K562 (cell line): Measurements from ENCODE around the gene TIPARP. TPM values are rescaled to one million over a fixed set of nuclear protein-coding genes. Genes with fewer than 3 reads are reported as not detected.

ENCODE experiments used
- ATAC-seq: fragments of 200-7000 bp; cut with Tn5 transposase; 3 replicates; pipeline ENCODE4 v1.9.1; 2020; ENCODE audit warnings: moderate library complexity
- BruUV-seq: library from RNA; stranded (reverse); fragments of 400-500 nt; replicated peaks from 2 replicates; lab custom pipeline; 2021; lab: Mats Ljungman, UMichigan
- CTCF ChIA-PET: fragments of 300-600 bp; formaldehyde crosslinking; extraction: SDS; loops from one replicate; lab custom pipeline; 2021; ENCODE audit warnings: low intra/inter-chr PET ratio; lab: Yijun Ruan, JAX
- POLR2A ChIA-PET: fragments of 300-600, 350-650 bp; sonication (Branson Sonifier 250); formaldehyde crosslinking; extraction: SDS; loops from one replicate; lab custom pipeline; 2021; ENCODE audit warnings: antibody characterized with exemption, inconsistent platforms; lab: Yijun Ruan, JAX
- DNase-seq, 4 experiments: peaks; one replicate each; pipeline versions ENCODE4 v3.0.0 to v3.0.0-alpha.2; 2011 to 2018; ENCODE audit warnings: low spot score in 3 of 4, mixed read lengths in 3 of 4; ENCODE audit errors: extremely low read depth in 1 of 4
- FAIRE-seq: peaks from 2 replicates; lab custom pipeline; 2011; peaks lifted over from hg19 to GRCh38; lab: Jason Lieb, UNC
- H2AFZ ChIP-seq: 2 replicates; pipeline ENCODE4 v1.6.0; 2011; ENCODE audit warnings: low read depth, low read length, control low read depth, inconsistent platforms
- H3K27ac ChIP-seq: fragments of 200-600 bp; 3 replicates; pipeline ENCODE4 v1.8.0; 2011; ENCODE audit warnings: low read depth, mild to moderate bottlenecking, control low read depth, inconsistent platforms, low read length, moderate library complexity, mixed read lengths; ENCODE audit errors: extremely low read depth
- H3K27me3 ChIP-seq, 2 experiments: fragments of 300-600 bp in 1 of 2; 2 replicates in 1 of 2; 3 replicates in 1 of 2; pipeline versions ENCODE4 v1.6.0 to v1.8.0; 2011; ENCODE audit warnings: inconsistent platforms in 2 of 2, low read length in 2 of 2, mild to moderate bottlenecking in 1 of 2, mixed read lengths in 1 of 2, moderate library complexity in 1 of 2; ENCODE audit not compliant: control insufficient read depth in 2 of 2, insufficient read depth in 2 of 2
- H3K36me3 ChIP-seq: fragments of 300-600 bp; 3 replicates; pipeline ENCODE4 v1.8.0; 2011; ENCODE audit warnings: mild to moderate bottlenecking, low read length, inconsistent platforms; ENCODE audit not compliant: control insufficient read depth, insufficient read depth
- H3K4me1 ChIP-seq, 2 experiments: fragments of 200-600 bp in 1 of 2; replicated peaks in 1 of 2; 2 replicates in 1 of 2; 3 replicates in 1 of 2; pipeline versions ENCODE4 v1.5.1 to v1.8.0; 2011; ENCODE audit warnings: inconsistent platforms in 2 of 2, low read length in 2 of 2, mild to moderate bottlenecking in 1 of 2, mixed read lengths in 1 of 2, moderate library complexity in 1 of 2; ENCODE audit not compliant: control insufficient read depth in 2 of 2, insufficient read depth in 2 of 2
- H3K4me2 ChIP-seq: 2 replicates; pipeline ENCODE4 v1.6.1; 2011; ENCODE audit warnings: low read length, control low read depth, inconsistent platforms, mixed read lengths; ENCODE audit not compliant: insufficient read depth
- H3K4me3 ChIP-seq: fragments of 200-600 bp; sonication (generic), shearing (Covaris generic); 2 replicates; pipeline ENCODE4 v1.5.1; 2016; ENCODE audit warnings: control low read depth, inconsistent platforms
- H3K79me2 ChIP-seq: fragments of 200-600 bp; 3 replicates; pipeline ENCODE4 v1.8.0; 2011; ENCODE audit warnings: low read length, inconsistent platforms; ENCODE audit not compliant: control insufficient read depth, insufficient read depth
- H3K9ac ChIP-seq, 2 experiments: 2 replicates each; pipeline versions ENCODE4 v1.6.0 to v1.6.1; 2011; ENCODE audit warnings: low read depth in 2 of 2, low read length in 2 of 2, control low read depth in 1 of 2, inconsistent platforms in 1 of 2, mild to moderate bottlenecking in 1 of 2, mixed read lengths in 1 of 2; ENCODE audit not compliant: insufficient read depth in 1 of 2
- H3K9me1 ChIP-seq: one replicate; pipeline ENCODE4 v1.6.0; 2011; ENCODE audit warnings: inconsistent platforms, mild to moderate bottlenecking, low read length, moderate library complexity; ENCODE audit not compliant: control insufficient read depth, insufficient read depth
- H3K9me3 ChIP-seq: replicated peaks from 2 replicates; pipeline ENCODE4 v1.5.1; 2011; ENCODE audit warnings: low read depth, low read length, inconsistent platforms; ENCODE audit not compliant: control insufficient read depth, insufficient read depth
- H4K20me1 ChIP-seq: replicated peaks from 2 replicates; pipeline ENCODE4 v1.6.1; 2011; ENCODE audit warnings: low read length, inconsistent platforms, mixed read lengths; ENCODE audit not compliant: control insufficient read depth, insufficient read depth
- ARID1B ChIP-seq: fragments of 450-650 bp; IDR thresholded peaks from 2 replicates; pipeline ENCODE4 v1.6.1; 2016; ENCODE audit warnings: antibody characterized with exemption, mild to moderate bottlenecking, inconsistent platforms
- C11orf30 ChIP-seq: fragments of 450-650 bp; IDR thresholded peaks from 2 replicates; pipeline ENCODE4 v1.6.1; 2016; ENCODE audit warnings: low read depth, mild to moderate bottlenecking
- CBFA2T3 ChIP-seq: fragments of 450-650 bp; IDR thresholded peaks from 2 replicates; pipeline ENCODE4 v1.6.1; 2017
- CTBP1 ChIP-seq: fragments of 450-650 bp; IDR thresholded peaks from 2 replicates; pipeline ENCODE4 v1.6.1; 2016; ENCODE audit warnings: borderline replicate concordance
- DDX20 ChIP-seq: fragments of 450-650 bp; IDR thresholded peaks from 2 replicates; pipeline ENCODE4 v1.6.1; 2016; ENCODE audit warnings: missing genetic modification characterization, low read depth, mild to moderate bottlenecking, missing compliant biosample characterization, moderate library complexity
- DPF2 ChIP-seq: fragments of 450-650 bp; IDR thresholded peaks from 2 replicates; pipeline ENCODE4 v1.6.1; 2016
- EHMT2 ChIP-seq: fragments of 450-650 bp; IDR thresholded peaks from 2 replicates; pipeline ENCODE4 v1.6.1; 2018; ENCODE audit warnings: antibody characterized with exemption
- GABPB2 ChIP-seq: fragments of 250-450 bp; sonication (Bioruptor Pico); conservative IDR thresholded peaks from 2 replicates; pipeline ENCODE4 v1.5.1; 2021; ENCODE audit warnings: mild to moderate bottlenecking
- JUND ChIP-seq, 2 experiments: IDR thresholded peaks; 2 replicates in 1 of 2; 3 replicates in 1 of 2; pipeline ENCODE4 v1.6.1; 2011; ENCODE audit warnings: borderline replicate concordance in 2 of 2, low read depth in 2 of 2, low read length in 2 of 2, improper control_type of control experiment in 1 of 2, missing biosample characterization in 1 of 2, missing genetic modification characterization in 1 of 2, missing genetic modification reagents in 1 of 2
- KDM1A ChIP-seq, 2 experiments: fragments of 450-650 bp; IDR thresholded peaks; 2 replicates each; pipeline ENCODE4 v1.6.1; 2016; ENCODE audit warnings: mild to moderate bottlenecking in 2 of 2
- MCM5 ChIP-seq: fragments of 450-650 bp; IDR thresholded peaks from 2 replicates; pipeline ENCODE4 v1.6.1; 2016; ENCODE audit warnings: low read depth
- NCOR1 ChIP-seq: fragments of 450-650 bp; IDR thresholded peaks from 2 replicates; pipeline ENCODE4 v1.6.1; 2016; ENCODE audit warnings: mild to moderate bottlenecking, moderate library complexity
- NFE2 ChIP-seq: IDR thresholded peaks from 2 replicates; pipeline ENCODE4 v1.6.1; 2014; ENCODE audit warnings: antibody characterized with exemption, low read depth
- RBBP5 ChIP-seq: fragments of 200-600 bp; sonication (generic); IDR thresholded peaks from 2 replicates; pipeline ENCODE4 v1.6.1; 2012; ENCODE audit warnings: borderline replicate concordance, mild to moderate bottlenecking, low read length, control low read depth, inconsistent platforms; ENCODE audit not compliant: insufficient read depth, poor library complexity, severe bottlenecking
- SRF ChIP-seq, 2 experiments: fragments of 250-450, 450-650 bp in 1 of 2; sonication (Bioruptor Pico) in 1 of 2; sonication (generic) in 1 of 2; formaldehyde crosslinking; IDR thresholded peaks; 2 replicates each; pipeline versions ENCODE4 v1.5.0 to v1.5.1; 2020 to 2022; ENCODE audit warnings: mild to moderate bottlenecking in 1 of 2, missing genetic modification reagents in 1 of 2
- TAL1 ChIP-seq: fragments of 450-650 bp; IDR thresholded peaks from 2 replicates; pipeline ENCODE4 v1.6.1; 2016; ENCODE audit warnings: mild to moderate bottlenecking
- ZEB2 ChIP-seq: fragments of 450-650 bp; IDR thresholded peaks from 2 replicates; pipeline ENCODE4 v1.6.1; 2016
- ZNF316 ChIP-seq: fragments of 450-650 bp; IDR thresholded peaks from 2 replicates; pipeline ENCODE4 v1.6.1; 2016
- in situ Hi-C: fragments of 300-500 bp; cut with MboI; formaldehyde crosslinking; loops from 4 replicates; pipeline ENCODE4 v1.15.0; 2018; ENCODE audit warnings: inconsistent platforms, mixed read lengths
- intact Hi-C: fragments of 100-400 bp; cut with micrococcal nuclease; formaldehyde crosslinking; loops from 2 replicates; pipeline ENCODE4 v1.14.2; 2022
- polyA plus RNA-seq, 8 experiments: library from polyadenylated mRNA; depleted of rRNA in 4 of 8; stranded (reverse) in 5 of 8; unstranded in 3 of 8; fragments of >200 nt; fragmentation: Nextera tagmentation in 2 of 8; fragmentation: Illumina TruSeq in 1 of 8; extraction: Ambion mirVana in 2 of 8; extraction: Trizol in 1 of 8; gene quantifications; 2 replicates each; pipeline versions ENCODE4 v1.2.1 to v1.2.3, GENCODE V29; 2011 to 2014; ENCODE audit warnings: inconsistent platforms in 1 of 8, missing spikeins in 1 of 8
- total RNA-seq, 7 experiments: library from RNA; depleted of rRNA in 6 of 7; stranded (reverse); fragments of >200 nt in 6 of 7; fragmentation: Illumina TruSeq in 2 of 7; extraction: Trizol in 2 of 7; gene quantifications; 2 replicates each; pipeline versions ENCODE4 v1.2.1 to v1.2.3, GENCODE V29; 2011 to 2021; ENCODE audit warnings: low replicate concordance in 1 of 7
- TF ChIP-seq, protein P1 (sequence below): IDR thresholded peaks from 2 replicates; pipeline ENCODE4 v1.6.1; 2016; ENCODE audit warnings: missing genetic modification characterization, missing compliant biosample characterization
- TF ChIP-seq, protein P2 (sequence below): fragments of 450-650 bp; formaldehyde crosslinking; IDR thresholded peaks from 2 replicates; pipeline ENCODE4 v1.4.0; 2020; ENCODE audit warnings: mild to moderate bottlenecking, moderate library complexity
- TF ChIP-seq, protein P3 (sequence below): fragments of 450-650 bp; IDR thresholded peaks from 2 replicates; pipeline ENCODE4 v1.6.1; 2016

TIPARP gene
- total and polyA plus RNA-seq, 9 of the 15 experiments (the other 6 are each of a cell fraction or from before 2014, with no cell fraction given), result 2.4 to 29.4 (median 15.1) TPM

GRCh38 chr3:156639414-156640023 lies 34.9 kb upstream of the TIPARP start:
- no peaks in the 10 kb centered on the region for H3K36me3 ChIP-seq
- BruUV-seq, result no TSS peak
- intact Hi-C loops, result no loop called here
- H3K27ac ChIP-seq, result no peak overlapping the region
- no peaks in the 10 kb centered on the region for H3K9me3 ChIP-seq
- H4K20me1 ChIP-seq, result no peaks in the 10 kb centered on the region
- POLR2A ChIA-PET, result no interaction called here
- no peak overlapping the region for H2AFZ ChIP-seq
- no peak overlapping the region for H3K4me3 ChIP-seq
- no peak for ATAC-seq
- H3K9me1 ChIP-seq, result no peaks in the 10 kb centered on the region
- H3K9ac ChIP-seq, result no peak overlapping the region
- in situ Hi-C loops, result no loop called here
- CTCF ChIA-PET, result no interaction called here
- no peak for DNase-seq
- H3K4me1 ChIP-seq, result peaks cover 10 to 28% of the 10 kb centered on the region in 2 experiments
- FAIRE-seq, result no peak
- no peaks in the 10 kb centered on the region for H3K27me3 ChIP-seq
- no peaks in the 10 kb centered on the region for H3K79me2 ChIP-seq
- H3K4me2 ChIP-seq, result no peak overlapping the region
- TF ChIP-seq, protein P1, sequence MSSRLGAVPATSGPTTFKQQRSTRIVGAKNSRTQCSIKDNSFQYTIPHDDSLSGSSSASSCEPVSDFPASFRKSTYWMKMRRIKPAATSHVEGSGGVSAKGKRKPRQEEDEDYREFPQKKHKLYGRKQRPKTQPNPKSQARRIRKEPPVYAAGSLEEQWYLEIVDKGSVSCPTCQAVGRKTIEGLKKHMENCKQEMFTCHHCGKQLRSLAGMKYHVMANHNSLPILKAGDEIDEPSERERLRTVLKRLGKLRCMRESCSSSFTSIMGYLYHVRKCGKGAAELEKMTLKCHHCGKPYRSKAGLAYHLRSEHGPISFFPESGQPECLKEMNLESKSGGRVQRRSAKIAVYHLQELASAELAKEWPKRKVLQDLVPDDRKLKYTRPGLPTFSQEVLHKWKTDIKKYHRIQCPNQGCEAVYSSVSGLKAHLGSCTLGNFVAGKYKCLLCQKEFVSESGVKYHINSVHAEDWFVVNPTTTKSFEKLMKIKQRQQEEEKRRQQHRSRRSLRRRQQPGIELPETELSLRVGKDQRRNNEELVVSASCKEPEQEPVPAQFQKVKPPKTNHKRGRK (tag), result peak; percentile 80
- TF ChIP-seq ZEB2 (0 out of 2 replicates have a peak, but pooled peaks have one; percentile 19), SRF (CRISPR knock-in tag; IDR thresholded peaks at IDR 0.05) (no peak), KDM1A (IDR thresholded peaks at IDR 0.05) (peak; percentile 45 to 49; a peak in 2 of 4 replicates), JUND (IDR thresholded peaks at IDR 0.05; ENCODE audit: borderline replicate concordance, low read depth, low read length) (no peak), JUND (tag; IDR thresholded peaks at IDR 0.05; ENCODE audit: borderline replicate concordance, low read depth, low read length) (no peak), NFE2 (0 out of 2 replicates have a peak, but pooled peaks have one; percentile 12), DDX20 (tag) (no peak), MCM5 (no peak), GABPB2 (CRISPR knock-in tag) (no peak), TAL1 (peak; percentile 16; the same call in 1 of the 2 replicates), RBBP5 (no peak), ARID1B (peak; percentile 59), CTBP1 (peak; percentile 26; the same call in 1 of the 2 replicates), ZNF316 (0 out of 2 replicates have a peak, but pooled peaks have one; percentile 18), CBFA2T3 (peak; percentile 59), EHMT2 (peak; percentile 70; the same call in 1 of the 2 replicates), NCOR1 (0 out of 2 replicates have a peak, but pooled peaks have one; percentile 10), C11orf30 (peak; percentile 34; the same call in 1 of the 2 replicates), DPF2 (peak; percentile 54)
- TF ChIP-seq, protein P2, sequence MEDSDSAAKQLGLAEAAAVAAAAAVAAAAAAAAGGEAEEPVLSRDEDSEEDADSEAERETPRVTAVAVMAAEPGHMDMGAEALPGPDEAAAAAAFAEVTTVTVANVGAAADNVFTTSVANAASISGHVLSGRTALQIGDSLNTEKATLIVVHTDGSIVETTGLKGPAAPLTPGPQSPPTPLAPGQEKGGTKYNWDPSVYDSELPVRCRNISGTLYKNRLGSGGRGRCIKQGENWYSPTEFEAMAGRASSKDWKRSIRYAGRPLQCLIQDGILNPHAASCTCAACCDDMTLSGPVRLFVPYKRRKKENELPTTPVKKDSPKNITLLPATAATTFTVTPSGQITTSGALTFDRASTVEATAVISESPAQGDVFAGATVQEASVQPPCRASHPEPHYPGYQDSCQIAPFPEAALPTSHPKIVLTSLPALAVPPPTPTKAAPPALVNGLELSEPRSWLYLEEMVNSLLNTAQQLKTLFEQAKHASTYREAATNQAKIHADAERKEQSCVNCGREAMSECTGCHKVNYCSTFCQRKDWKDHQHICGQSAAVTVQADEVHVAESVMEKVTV (CRISPR knock-in tag), result no peak
- TF ChIP-seq, protein P3, sequence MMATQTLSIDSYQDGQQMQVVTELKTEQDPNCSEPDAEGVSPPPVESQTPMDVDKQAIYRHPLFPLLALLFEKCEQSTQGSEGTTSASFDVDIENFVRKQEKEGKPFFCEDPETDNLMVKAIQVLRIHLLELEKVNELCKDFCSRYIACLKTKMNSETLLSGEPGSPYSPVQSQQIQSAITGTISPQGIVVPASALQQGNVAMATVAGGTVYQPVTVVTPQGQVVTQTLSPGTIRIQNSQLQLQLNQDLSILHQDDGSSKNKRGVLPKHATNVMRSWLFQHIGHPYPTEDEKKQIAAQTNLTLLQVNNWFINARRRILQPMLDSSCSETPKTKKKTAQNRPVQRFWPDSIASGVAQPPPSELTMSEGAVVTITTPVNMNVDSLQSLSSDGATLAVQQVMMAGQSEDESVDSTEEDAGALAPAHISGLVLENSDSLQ, result 0 out of 2 replicates have a peak, but pooled peaks have one; percentile 8
